NCI-H2029 treated with DMSO at 0.1 percent for 48 hours (cell line): ENCODE data around the gene ABHD1.

Experiments
- DNase-seq: peaks from one replicate; lab custom pipeline; 2025; lab: John Stamatoyannopoulos, UW

Gene ABHD1

GRCh38 chr2:27136751-27137150, 13.1 kb downstream of the ABHD1 start:
- DNase-seq: no peak

GRCh38 chr2:27137322-27137935, 13.8 kb downstream of the ABHD1 start:
- no peak for DNase-seq

GRCh38 chr2:27138111-27138510, 14.5 kb downstream of the ABHD1 start:
- DNase-seq: no peak

- no peak for DNase-seq
Measured at GRCh38 chr2:27139310-27139709, 15.7 kb downstream of the ABHD1 start, which contains the start of gene PRR30. PRR30 (minus strand) TSS chr2:27139410; CDS start chr2:27138329, 1,081 bp downstream.

GRCh38 chr2:27143285-27143684, 19.7 kb downstream of the ABHD1 start:
- DNase-seq: no peak

GRCh38 chr2:27145682-27146081, 22.1 kb downstream of the ABHD1 start:
- no peak for DNase-seq

GRCh38 chr2:27147935-27148334, 24.3 kb downstream of the ABHD1 start:
- no peak for DNase-seq

GRCh38 chr2:27148801-27149439, 25.3 kb downstream of the ABHD1 start, which contains the start of gene TCF23:
TCF23 (plus strand) TSS chr2:27149004; CDS start chr2:27149134, 130 bp downstream.
- DNase-seq: no peak

- DNase-seq: no peak
Measured at GRCh38 chr2:27149570-27150405, 26.2 kb downstream of the ABHD1 start.

- no peak for DNase-seq
Measured at GRCh38 chr2:27150639-27151230, 27.1 kb downstream of the ABHD1 start.

GRCh38 chr2:27152102-27152795, 28.6 kb downstream of the ABHD1 start:
- DNase-seq: no peak

- DNase-seq: peak; percentile 33
Measured at GRCh38 chr2:27152796-27153464, 29.3 kb downstream of the ABHD1 start.

GRCh38 chr2:27154488-27154887, 30.9 kb downstream of the ABHD1 start:
- no peak for DNase-seq

- no peak for DNase-seq
Measured at GRCh38 chr2:27155069-27155520, 31.5 kb downstream of the ABHD1 start.

- no peak for DNase-seq
Measured at GRCh38 chr2:27158468-27158867, 34.9 kb downstream of the ABHD1 start.

- DNase-seq: no peak
Measured at GRCh38 chr2:27159271-27159670, 35.7 kb downstream of the ABHD1 start.

- DNase-seq: no peak
Measured at GRCh38 chr2:27160191-27160590, 36.6 kb downstream of the ABHD1 start.

- DNase-seq: no peak
Measured at GRCh38 chr2:27162151-27163121, 38.8 kb downstream of the ABHD1 start.

GRCh38 chr2:27164960-27165763, 41.5 kb downstream of the ABHD1 start:
- DNase-seq: no peak
